ENCODE data around the gene ABCB6. TPM values are rescaled to one million over a fixed set of nuclear protein-coding genes. Genes with fewer than 3 reads are reported as not detected.
A peak's percentile ranks its signal among the peaks of the same experiment; 100 is the strongest.

Gene ABCB6
- total RNA-seq, 2 experiments from 2014 or later, result 6.4 to 10.2 TPM

GRCh38 chr2:219179601-219180465 is 38.9 kb downstream of the ABCB6 start:
- ChIA-PET CTCF (ENCODE audit: unreplicated experiment) (no interaction called here), POLR2A (interaction anchor here (1.0 to 1.5 kb wide), 3 partner anchors 26 to 97 kb away, joined by 3 to 7 read pairs (median 3); partner anchors contain the start of gene ZFAND2B)
- Histone ChIP-seq H3K4me2 (ENCODE audit: low read length) (peak overlapping the region; percentile 95), H3K27ac (ENCODE audit: low read depth, low read length, poor library complexity, severe bottlenecking) (no peak overlapping the region), H3K36me3 (ENCODE audit: insufficient read depth, low read length) (peaks cover 64% of the 10 kb centered on the region), H4K20me1 (ENCODE audit: insufficient read depth, low read length) (0 out of 2 replicates have a peak, but pooled peaks cover 10% of the 10 kb centered on the region), H3K4me3 (ENCODE audit: low read depth, low read length, poor library complexity, severe bottlenecking) (peak overlapping the region; percentile 88), H3K9me2 (ENCODE audit: insufficient read depth, low read length) (no peaks in the 10 kb centered on the region), H3K9me3 (ENCODE audit: low read length) (no peaks in the 10 kb centered on the region), H3K79me2 (ENCODE audit: insufficient read depth, low read depth, low read length) (peaks cover 26% of the 10 kb centered on the region; the same call in 1 of the 2 replicates), H2AFZ (ENCODE audit: low read length) (no peak overlapping the region), H3K4me1 (ENCODE audit: insufficient read depth, low read length, poor library complexity, severe bottlenecking) (peaks cover 18% of the 10 kb centered on the region)
- TF ChIP-seq EZH2phosphoT487 (IDR thresholded peaks at IDR 0.05; ENCODE audit: borderline replicate concordance, low read depth, low read length) (no peak), CTCF (conservative IDR thresholded peaks at IDR 0.05; ENCODE audit: low read length) (no peak)
- no TSS peak for BruUV-seq (replicated peaks)
- intact Hi-C loops (cut with micrococcal nuclease; ENCODE audit: unreplicated experiment), result loop anchor here (5.0 kb wide), 2 partner anchors 207 to 362 kb away; partner anchors contain the start of genes CHPF, DNPEP and TMEM198
- no peak for DNase-seq (ENCODE audit: low spot score)

GRCh38 chr2:219178377-219179175 is 40.2 kb downstream of the ABCB6 start:
- Histone ChIP-seq H3K4me3 (ENCODE audit: low read depth, low read length, poor library complexity, severe bottlenecking) (peak overlapping the region; percentile 88), H3K36me3 (ENCODE audit: insufficient read depth, low read length) (peaks cover 64% of the 10 kb centered on the region), H3K9me2 (ENCODE audit: insufficient read depth, low read length) (no peaks in the 10 kb centered on the region), H4K20me1 (ENCODE audit: insufficient read depth, low read length) (0 out of 2 replicates have a peak, but pooled peaks cover 10% of the 10 kb centered on the region), H3K4me1 (ENCODE audit: insufficient read depth, low read length, poor library complexity, severe bottlenecking) (peaks cover 18% of the 10 kb centered on the region), H3K27ac (ENCODE audit: low read depth, low read length, poor library complexity, severe bottlenecking) (peak overlapping the region; percentile 92), H3K4me2 (ENCODE audit: low read length) (peak overlapping the region; percentile 95), H3K79me2 (ENCODE audit: insufficient read depth, low read depth, low read length) (peaks cover 26% of the 10 kb centered on the region; the same call in 1 of the 2 replicates), H3K9me3 (ENCODE audit: low read length) (no peaks in the 10 kb centered on the region), H2AFZ (ENCODE audit: low read length) (0 out of 2 replicates have a peak overlapping the region, but pooled peaks have one; percentile 39)
- ChIA-PET CTCF (ENCODE audit: unreplicated experiment) (no interaction called here), POLR2A (interaction anchor here (1.5 kb wide), 2 partner anchors 27 to 99 kb away, joined by 3 to 7 read pairs; partner anchors contain the start of gene ZFAND2B)
- TF ChIP-seq CTCF (conservative IDR thresholded peaks at IDR 0.05; ENCODE audit: low read length) (no peak), EZH2phosphoT487 (IDR thresholded peaks at IDR 0.05; ENCODE audit: borderline replicate concordance, low read depth, low read length) (no peak)
- intact Hi-C loops (cut with micrococcal nuclease; ENCODE audit: unreplicated experiment), result loop anchor here (1.0 to 5.0 kb wide), 4 partner anchors 51 to 364 kb away; partner anchors contain the start of genes ANKZF1, ATG9A, CHPF and DNPEP
- no TSS peak for BruUV-seq (replicated peaks)
- peak; percentile 53 for DNase-seq (ENCODE audit: low spot score)

Data from OCI-LY7 (cell line).